Hindlimb muscle (tissue), 1 donor: ENCODE results near the gene RINL. TPM values are rescaled to one million over a fixed set of nuclear protein-coding genes. Genes with fewer than 3 reads are reported as not detected.
A peak's percentile ranks its signal among the peaks of the same experiment; 100 is the strongest.
"Not testable (repeated sequence)": the region's sequence is repeated elsewhere in the genome, so short reads cannot be mapped to it uniquely, and the experiment has no call there.

ENCODE experiments used
- DNase-seq: peaks from one replicate; pipeline ENCODE4 v3.0.0-alpha.2; 2013
- polyA plus RNA-seq: library from polyadenylated mRNA; unstranded; fragments of 120-200 nt; gene quantifications from one replicate; pipeline ENCODE4 v1.2.1, GENCODE V29; 2013; ENCODE audit not compliant: insufficient read length

Gene RINL
- polyA plus RNA-seq, 1 donor, result 9.1 TPM

GRCh38 chr19:38831142-38831605 is 46.9 kb downstream of the RINL start:
- peak; percentile 43 for DNase-seq

GRCh38 chr19:38830039-38830733 is 47.9 kb downstream of the RINL start:
- no peak for DNase-seq

GRCh38 chr19:38829203-38829602 is 48.9 kb downstream of the RINL start:
- not testable (repeated sequence) for DNase-seq

DNA sequence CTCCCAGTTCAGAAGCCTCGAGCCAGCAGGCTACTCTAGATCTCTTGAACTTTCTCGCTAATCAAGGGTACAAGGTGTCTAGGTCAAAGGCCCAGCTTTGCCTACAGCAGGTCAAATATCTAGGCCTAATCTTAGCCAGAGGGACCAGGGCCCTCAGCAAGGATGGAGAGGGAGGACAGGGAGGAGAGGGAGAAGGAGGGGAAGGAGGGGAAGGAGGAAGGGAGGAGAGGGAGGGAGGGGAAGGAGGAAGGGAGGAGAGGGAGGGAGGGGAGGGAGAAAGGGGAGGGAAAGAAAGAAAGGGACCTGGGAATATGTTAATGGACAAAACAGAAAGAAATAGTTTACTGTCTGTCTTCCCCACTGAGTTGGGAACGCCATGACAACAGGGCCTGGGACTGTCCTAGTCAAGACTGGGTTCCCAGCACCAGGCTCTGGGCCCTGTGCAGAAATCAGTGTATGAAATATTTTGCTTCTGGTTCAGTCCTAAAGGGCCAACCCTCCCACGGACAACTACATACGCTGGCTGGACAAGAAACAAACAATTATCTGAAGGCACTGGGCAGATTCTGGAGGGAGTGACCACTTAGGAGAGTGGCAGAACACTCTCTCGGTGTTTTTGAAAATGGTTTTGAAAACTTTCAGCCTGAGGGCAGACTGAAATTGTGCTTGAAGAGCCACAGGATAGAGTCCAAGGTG is 51.1 kb downstream of the RINL start:
- no peak for DNase-seq

DNA sequence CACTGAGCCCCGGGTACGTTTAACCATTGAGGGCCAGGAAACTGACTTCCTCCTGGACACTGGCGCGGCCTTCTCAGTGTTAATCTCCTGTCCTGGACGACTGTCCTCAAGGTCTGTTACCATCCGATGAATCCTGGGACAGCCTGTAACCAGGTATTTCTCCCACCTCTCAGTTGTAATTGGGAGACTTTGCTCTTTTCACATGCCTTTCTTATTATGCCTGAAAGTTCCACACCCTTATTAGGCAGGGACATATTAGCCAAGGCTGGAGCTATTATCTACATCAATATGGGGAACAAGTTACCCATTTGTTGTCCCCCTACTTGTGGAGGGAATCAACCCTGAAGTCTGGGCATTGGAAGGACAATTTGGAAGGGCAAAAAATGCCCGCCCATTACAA is 52.1 kb downstream of the RINL start:
- not testable (repeated sequence) for DNase-seq

DNA sequence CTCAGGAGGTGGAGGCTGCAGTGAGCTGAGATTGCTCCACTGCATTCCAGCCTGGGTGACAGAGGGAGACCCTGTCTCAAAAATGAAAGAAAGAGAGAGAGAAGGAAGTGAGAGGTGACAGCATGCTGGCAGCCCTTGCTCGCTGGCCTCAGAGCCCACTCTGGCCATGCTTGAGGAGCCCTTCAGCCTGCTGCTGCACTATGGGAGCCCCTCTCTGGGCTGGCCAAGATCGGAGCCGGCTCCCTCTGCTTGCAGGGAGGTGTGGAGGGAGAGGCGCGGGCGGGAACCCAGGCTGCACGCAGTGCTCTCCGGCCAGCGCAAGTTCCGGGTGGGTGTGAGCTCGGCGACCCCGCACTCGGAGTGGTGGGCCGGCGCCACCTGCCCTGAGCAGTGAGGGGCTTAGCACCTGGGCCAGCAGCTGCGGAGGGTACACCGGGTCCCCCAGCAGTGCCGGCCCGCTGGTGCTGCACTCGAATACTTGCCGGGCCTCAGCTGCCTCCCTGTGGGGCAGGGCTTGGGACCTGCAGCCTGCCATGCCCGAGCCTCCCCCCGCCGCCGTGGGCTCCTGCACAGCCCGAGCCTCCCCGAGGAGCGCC is 56.7 kb downstream of the RINL start:
- DNase-seq, result not testable (repeated sequence)

- no peak for DNase-seq
Measured at GRCh38 chr19:38819231-38819920, 58.7 kb downstream of the RINL start.

Other genes starting within 250 kb of the RINL start
- 251 TPM for gene ACTN4, start 230.6 kb downstream of the RINL start, polyA plus RNA-seq
- 3.4 TPM for gene CAPN12, start 133.8 kb downstream of the RINL start, polyA plus RNA-seq
- gene LGALS7, start 104.8 kb downstream of the RINL start, polyA plus RNA-seq, result not detected
- gene LGALS7B, start 89.1 kb downstream of the RINL start, polyA plus RNA-seq, result 5.4 TPM
- gene LGALS4, start 65.3 kb downstream of the RINL start, polyA plus RNA-seq, result 1.5 TPM
- gene ECH1, start 46.5 kb downstream of the RINL start, polyA plus RNA-seq, result 154 TPM
- gene HNRNPL, start 28.3 kb downstream of the RINL start, polyA plus RNA-seq, result 273 TPM
- gene SIRT2, start 21.3 kb upstream of the RINL start, polyA plus RNA-seq, result 98.5 TPM
- 11.5 TPM for gene NFKBIB, start 21.7 kb upstream of the RINL start, polyA plus RNA-seq
- gene CCER2, start 33.9 kb upstream of the RINL start, polyA plus RNA-seq, result 4.2 TPM
- 31.1 TPM for gene SARS2, start 52.5 kb upstream of the RINL start, polyA plus RNA-seq
- 20.2 TPM for gene MRPS12, start 52.7 kb upstream of the RINL start, polyA plus RNA-seq
- 32.3 TPM for gene FBXO17, start 97.5 kb upstream of the RINL start, polyA plus RNA-seq
- gene FBXO27, start 154.3 kb upstream of the RINL start, polyA plus RNA-seq, result 4.1 TPM
- 0.14 TPM for gene ACP7, start 206.1 kb upstream of the RINL start, polyA plus RNA-seq
- 23.0 TPM for gene PAK4, start 247.5 kb upstream of the RINL start, polyA plus RNA-seq